G401.6 (cell line): ENCODE results near the gene CHADL.

ENCODE experiments used
- FAIRE-seq: peaks from 2 replicates; lab custom pipeline; 2012; peaks lifted over from hg19 to GRCh38; lab: Jason Lieb, UNC

Gene CHADL

DNA sequence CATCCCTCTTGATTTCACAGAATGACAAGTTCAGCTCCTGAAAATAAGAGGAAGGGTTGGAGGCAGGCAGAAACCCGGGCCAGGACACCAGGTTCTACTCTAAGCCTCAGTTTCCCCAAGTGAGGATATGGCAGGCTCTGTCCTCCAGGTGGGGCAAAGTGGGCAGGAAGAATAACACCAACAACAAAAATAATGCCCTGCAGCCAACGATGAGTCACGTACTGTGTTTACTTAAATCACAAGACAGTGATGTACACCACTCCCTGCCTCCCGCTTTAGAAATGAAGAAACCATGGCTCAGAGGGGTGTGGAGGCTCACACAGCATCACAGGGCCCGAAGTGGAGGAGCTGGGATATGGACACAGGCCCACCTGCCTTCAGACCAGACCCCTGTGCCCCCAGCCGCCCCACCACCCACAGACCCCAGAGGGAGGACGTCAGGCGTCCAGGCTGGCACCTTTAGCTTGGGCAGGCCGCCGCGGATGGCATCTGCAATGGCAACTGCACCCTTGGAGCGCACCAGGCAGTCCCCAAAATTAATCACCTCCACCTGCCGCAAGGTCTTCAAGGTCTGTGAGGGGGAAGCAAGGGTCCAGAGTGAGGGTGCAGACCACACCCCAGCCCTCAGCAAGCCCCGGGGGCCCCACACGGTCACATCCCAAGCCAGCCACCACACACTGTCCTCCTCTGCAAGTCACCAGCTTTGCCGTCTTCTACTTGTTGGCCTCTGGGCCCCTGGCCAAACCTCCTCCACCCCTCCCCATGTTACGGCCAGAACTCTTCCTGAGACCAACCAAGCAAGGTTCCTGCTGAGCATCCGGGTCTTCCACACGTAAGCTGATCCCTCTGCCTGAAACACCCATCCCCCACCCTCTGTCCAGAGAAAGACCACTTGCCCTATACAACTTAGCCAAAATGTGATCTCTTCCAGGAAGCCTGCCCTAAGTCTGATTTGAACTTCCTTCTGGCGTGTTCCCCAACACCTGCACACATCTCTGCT lies 15.8 kb upstream of the CHADL start:
- no peak for FAIRE-seq

DNA sequence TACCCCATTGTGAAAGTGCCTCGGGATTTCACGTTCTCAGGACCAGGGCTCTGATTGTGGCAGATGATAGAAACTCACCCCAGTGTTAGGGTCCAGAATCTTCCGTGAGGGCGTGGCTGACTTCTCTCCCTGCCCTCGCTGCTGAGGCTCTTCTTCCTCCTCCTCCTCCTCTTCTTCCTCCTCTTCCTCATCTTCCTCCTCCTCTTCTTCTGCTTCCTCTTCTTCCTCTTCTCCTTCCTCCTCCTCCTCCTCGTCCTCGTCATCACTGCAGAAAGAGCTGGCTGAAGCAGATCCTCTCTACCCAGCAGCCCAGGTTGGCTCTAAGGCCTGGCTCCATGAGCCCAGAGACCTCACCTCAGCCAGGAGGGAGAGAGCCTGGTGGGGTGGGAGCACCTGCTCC lies 13.5 kb upstream of the CHADL start:
- no peak for FAIRE-seq

- no peak for FAIRE-seq
These were observed 11.6 kb upstream of the CHADL start for GRCh38 chr22:41252365-41252764.

DNA sequence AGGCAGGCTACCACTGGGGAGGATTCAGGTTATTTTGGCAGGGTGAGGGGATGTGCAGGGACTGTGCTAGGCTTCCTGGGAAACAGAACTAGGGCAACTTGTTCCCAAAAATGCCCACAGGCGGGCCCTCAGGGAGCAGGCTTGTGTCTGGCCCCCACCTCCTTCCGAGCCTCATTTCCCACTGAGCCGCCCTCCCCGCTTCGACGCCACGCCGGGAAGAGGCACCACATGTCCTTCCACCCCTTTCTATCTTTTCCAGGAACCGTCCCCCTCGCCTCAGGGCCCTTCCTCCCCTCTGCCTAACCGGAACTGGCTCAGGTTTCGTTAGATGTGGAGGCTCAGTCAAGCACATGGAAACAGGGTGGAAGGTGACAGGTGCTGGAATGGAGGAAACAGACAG lies 9.4 kb upstream of the CHADL start:
- FAIRE-seq: no peak

GRCh38 chr22:41249442-41249841 lies 8.7 kb upstream of the CHADL start:
- FAIRE-seq: no peak

DNA sequence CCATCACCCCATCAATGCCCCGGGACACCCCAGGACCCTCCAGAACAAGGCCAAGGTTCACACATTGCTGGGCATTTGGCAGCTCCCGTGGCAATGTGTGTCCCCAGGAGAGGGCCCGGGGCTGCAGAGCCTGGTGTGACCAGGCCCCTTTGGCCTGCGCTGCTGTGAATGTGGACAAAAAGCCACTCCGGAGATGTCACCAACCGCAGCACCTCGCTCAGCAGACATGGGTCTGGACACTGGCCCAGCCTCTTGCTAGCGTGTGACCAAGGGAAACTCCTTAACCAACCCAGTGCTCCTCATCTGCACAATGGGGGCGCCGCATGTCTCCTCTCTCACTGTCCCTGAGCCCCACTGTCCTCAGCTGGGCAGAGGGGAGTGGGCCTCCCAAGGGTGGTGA lies 8.0 kb upstream of the CHADL start:
- no peak for FAIRE-seq

DNA sequence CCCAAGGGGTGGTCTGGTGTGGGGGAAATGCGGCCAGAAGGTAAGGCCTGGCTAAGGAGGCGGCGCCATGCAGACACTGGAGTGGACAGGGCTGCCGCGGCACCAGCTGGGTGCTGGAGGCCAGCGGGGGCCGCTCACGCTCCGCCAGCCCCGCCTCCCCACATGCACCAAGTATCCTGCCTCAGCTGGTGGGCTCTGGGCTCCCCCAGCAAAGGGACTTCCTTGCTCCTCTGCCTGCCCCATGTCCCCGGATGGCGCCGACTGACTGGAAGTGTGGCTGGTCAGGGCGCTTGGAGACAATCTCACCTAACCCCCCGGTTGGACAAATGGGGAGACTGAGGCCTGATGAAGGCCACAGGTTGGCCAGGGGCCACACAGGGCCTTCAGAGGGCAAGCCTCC lies 7.6 kb upstream of the CHADL start:
- no peak for FAIRE-seq

DNA sequence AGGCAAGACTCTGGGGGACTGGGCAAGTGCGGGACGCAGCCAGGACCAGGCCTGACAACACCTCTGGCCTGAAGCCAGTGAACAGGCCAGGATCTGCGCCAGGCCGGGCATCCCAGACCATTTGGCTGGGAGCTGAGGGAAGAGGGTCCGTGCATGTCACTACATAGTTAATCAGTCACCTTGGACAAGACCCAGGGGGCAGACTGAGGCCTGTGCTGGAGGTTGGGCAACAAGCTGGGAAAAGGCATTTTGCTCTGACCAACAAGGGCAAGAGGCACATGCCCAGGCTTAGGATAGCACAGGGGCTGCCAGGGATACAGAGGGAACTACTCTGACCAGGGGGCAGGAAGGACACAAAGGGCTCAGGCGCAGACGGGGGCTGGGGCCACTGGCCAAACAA lies 7.0 kb upstream of the CHADL start:
- no peak for FAIRE-seq

- no peak for FAIRE-seq
These were observed 5.3 kb upstream of the CHADL start for GRCh38 chr22:41245917-41246499.

DNA sequence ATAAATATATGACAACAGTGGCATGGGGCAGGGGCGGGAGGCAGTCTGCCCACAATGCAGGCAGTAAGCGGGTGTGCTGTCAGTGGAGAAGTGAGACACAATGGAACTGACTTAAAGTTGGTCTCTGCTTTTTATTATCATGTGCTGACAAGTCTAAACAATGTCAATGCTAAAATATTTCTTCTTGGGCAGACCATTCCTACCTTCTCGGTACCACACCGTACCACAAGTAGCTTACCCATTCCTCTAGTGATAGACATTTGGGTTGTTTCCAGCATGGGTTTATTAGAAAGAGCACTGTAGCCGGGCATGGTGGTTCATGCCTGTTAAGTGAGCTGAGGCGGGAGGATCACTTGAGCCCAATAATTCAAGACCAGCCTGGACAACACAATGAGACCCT lies 2.6 kb upstream of the CHADL start:
- FAIRE-seq: no peak

GRCh38 chr22:41242396-41243117 lies 1.8 kb upstream of the CHADL start:
- FAIRE-seq: no peak

GRCh38 chr22:41241133-41241676 lies 474 bp upstream of the CHADL start:
- no peak for FAIRE-seq

DNA sequence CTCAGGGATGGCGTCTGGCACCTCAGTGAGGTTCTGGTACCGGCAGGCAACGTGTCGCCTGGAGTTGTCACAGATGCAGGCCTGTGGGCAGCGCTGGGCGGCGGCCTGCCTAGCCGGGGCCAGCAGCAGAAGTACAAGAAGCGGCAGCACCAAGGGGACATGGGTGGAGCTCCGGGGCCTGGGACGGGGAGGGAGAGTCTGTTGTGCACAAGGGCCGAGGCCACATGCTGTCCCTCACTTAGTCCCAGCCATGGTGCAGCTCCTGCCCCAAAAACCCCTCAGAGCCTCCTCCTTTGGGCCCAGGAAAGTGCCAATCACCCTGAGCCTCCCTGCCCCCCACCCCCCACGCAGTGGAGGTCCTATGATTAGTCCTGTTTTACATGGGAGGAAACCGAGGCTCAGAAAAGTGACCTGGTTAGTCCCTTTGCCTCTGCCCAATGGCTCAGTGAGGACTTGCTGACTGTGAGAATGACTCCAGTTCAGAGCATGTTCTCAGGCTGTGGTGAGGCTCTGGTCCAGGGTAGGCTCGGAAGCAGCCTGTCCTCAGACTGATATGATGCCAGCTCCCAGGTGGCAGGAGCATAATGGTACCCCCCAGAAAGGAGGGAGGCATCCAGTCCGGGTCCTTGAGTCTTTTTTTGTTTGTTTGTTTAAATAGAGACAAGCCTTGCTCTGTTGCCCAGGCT lies 1.1 kb downstream of the CHADL start:
- FAIRE-seq: no peak

- FAIRE-seq: no peak
These were observed 1.9 kb downstream of the CHADL start for GRCh38 chr22:41238570-41239442.

DNA sequence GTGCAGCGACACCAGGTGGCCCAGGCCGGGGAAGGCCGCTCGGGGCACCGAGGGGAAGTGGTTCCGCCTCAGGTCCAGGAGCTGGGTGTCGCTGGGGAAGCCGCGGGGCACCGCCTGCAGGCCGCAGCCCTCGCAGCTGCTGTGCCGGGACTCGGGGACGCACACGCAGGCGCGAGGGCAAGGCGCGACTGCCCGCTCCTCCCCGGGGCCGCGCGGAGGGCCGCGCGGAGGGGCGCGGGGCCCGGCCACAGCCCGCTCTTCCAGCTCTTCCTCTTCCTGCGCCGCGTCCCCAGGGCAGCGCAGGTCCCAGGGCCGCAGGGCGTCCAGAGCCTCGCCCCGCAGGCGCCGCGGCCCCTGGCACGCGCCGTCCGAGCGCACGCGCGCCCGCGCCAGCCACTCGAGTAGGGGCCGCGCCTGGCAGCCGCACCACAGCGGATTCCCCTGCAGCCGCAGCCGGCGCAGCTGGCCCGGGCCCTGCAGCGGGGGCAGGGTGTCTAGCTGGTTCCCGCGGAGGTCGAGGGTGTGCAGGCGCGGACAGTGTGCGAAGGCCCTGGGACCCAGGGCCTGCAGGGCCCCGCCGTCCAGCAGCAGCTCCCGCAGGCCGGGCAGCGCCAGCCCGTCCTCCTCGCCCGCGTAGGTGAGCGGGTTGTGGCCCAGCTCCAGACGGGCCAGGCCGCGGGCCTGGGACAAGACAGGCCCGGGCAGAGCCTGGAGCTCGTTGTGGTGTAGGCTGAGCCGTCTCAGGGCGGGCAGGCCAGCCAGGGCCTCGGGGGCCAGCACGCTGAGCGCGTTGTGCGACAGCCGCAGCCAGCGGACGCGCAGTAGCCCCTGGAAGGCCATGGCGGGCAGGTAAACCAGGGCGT lies 2.8 kb downstream of the CHADL start:
- FAIRE-seq: no peak

- FAIRE-seq: no peak
These were observed 3.6 kb downstream of the CHADL start for GRCh38 chr22:41237036-41237706.

GRCh38 chr22:41234815-41235695 lies 5.7 kb downstream of the CHADL start:
- no peak for FAIRE-seq

DNA sequence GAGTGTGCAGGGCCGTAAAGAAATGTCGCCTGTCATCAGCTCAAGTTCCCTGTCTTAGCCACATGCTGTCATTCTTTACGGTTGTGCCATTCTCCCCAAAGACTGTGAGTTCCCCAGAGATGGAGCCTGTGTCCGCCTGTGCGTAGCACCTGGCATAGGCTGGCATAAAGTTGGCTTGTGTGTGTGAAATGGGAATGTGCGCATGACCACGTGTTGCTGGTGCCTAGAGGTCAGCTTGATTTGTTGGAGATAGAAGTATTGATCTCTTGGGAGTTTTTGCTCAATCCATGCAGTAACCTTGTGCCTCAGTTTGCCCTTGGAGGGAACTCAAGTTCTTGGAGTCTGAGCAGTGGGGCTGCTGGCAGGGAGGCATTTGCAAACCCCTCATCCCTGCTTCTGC lies 9.4 kb downstream of the CHADL start:
- no peak for FAIRE-seq

DNA sequence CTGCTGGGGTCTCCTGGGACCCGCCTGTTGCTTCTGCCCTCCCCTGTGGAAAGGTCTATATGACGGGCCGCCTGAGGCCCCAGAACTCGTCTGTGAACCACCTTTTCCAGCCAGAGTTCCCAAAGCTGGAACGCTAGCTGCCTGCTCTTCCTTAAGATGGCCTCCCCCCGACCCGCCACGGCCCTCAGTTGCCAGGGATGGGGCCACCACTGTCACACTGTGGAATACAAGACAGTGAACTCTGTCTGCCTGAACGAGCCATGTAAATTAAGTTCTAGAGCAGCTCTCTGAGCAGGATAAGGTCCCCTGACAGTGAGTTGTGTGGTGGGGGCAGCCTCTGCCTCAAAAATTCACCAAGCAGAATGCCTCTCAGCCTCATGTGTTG lies 10.3 kb downstream of the CHADL start:
- no peak for FAIRE-seq
